IMR-90 (cell line): ENCODE data around the gene MESP2. TPM values are rescaled to one million over a fixed set of nuclear protein-coding genes. Genes with fewer than 3 reads are reported as not detected.

Source experiments
- ATAC-seq: fragments of 200-7000 bp; cut with Tn5 transposase; 2 replicates; pipeline ENCODE4 v1.9.1; 2020; ENCODE audit warnings: low read depth, mild to moderate bottlenecking, moderate library complexity
- BruUV-seq: library from RNA; stranded (reverse); fragments of 400-500 nt; replicated peaks from 2 replicates; lab custom pipeline; 2021; lab: Mats Ljungman, UMichigan
- CTCF ChIA-PET: fragments of 300-600 bp; formaldehyde crosslinking; extraction: SDS; loops from one replicate; lab custom pipeline; 2021; ENCODE audit warnings: antibody characterized with exemption; lab: Yijun Ruan, JAX
- POLR2A ChIA-PET: fragments of 300-600 bp; sonication (Branson Sonifier 250); formaldehyde crosslinking; loops from one replicate; lab custom pipeline; 2022; ENCODE audit warnings: antibody characterized with exemption; ENCODE audit not compliant: unreplicated experiment; lab: Charles Lee
- DNase-seq: peaks from one replicate; pipeline ENCODE4 v3.0.0; 2013
- H2AFZ ChIP-seq: replicated peaks from 2 replicates; pipeline ENCODE3; 2013; ENCODE audit warnings: low read length, mild to moderate bottlenecking; ENCODE audit not compliant: poor library complexity
- H2AK5ac ChIP-seq: 2 replicates; pipeline ENCODE4 v1.6.1; 2013; ENCODE audit warnings: low read depth, low read length, inconsistent platforms
- H2AK9ac ChIP-seq: replicated peaks from 2 replicates; pipeline ENCODE3; 2013; ENCODE audit warnings: mild to moderate bottlenecking, low read depth, low read length, moderate library complexity; ENCODE audit not compliant: poor library complexity
- H2BK120ac ChIP-seq: 2 replicates; pipeline ENCODE4 v1.6.1; 2013; ENCODE audit warnings: low read depth, low read length, inconsistent platforms
- H2BK15ac ChIP-seq: 3 replicates; pipeline ENCODE4 v1.6.1; 2013; ENCODE audit warnings: low read depth, low read length, inconsistent platforms
- H2BK20ac ChIP-seq: 2 replicates; pipeline ENCODE4 v1.6.1; 2013; ENCODE audit warnings: low read depth, mild to moderate bottlenecking, inconsistent platforms, low read length, moderate library complexity
- H2BK5ac ChIP-seq: 2 replicates; pipeline ENCODE4 v1.6.1; 2013; ENCODE audit warnings: mild to moderate bottlenecking, low read depth, low read length, inconsistent platforms; ENCODE audit not compliant: poor library complexity, severe bottlenecking
- H3K14ac ChIP-seq: replicated peaks from 2 replicates; pipeline ENCODE4 v1.6.1; 2013; ENCODE audit warnings: low read depth, low read length, inconsistent platforms
- H3K18ac ChIP-seq: 2 replicates; pipeline ENCODE4 v1.6.1; 2013; ENCODE audit warnings: low read depth, low read length, control low read depth
- H3K23ac ChIP-seq: 2 replicates; pipeline ENCODE4 v1.6.1; 2013; ENCODE audit warnings: low read depth, low read length, inconsistent platforms
- H3K27ac ChIP-seq: 2 replicates; pipeline ENCODE4 v1.5.1; 2013; ENCODE audit warnings: mild to moderate bottlenecking, control low read depth, low read length; ENCODE audit not compliant: insufficient read depth
- H3K27me3 ChIP-seq: 2 replicates; pipeline ENCODE4 v1.6.1; 2013; ENCODE audit warnings: low read length; ENCODE audit not compliant: control insufficient read depth, insufficient read depth
- H3K36me3 ChIP-seq: 2 replicates; pipeline ENCODE4 v1.6.1; 2013; ENCODE audit warnings: low read length, mixed read lengths; ENCODE audit not compliant: control insufficient read depth, insufficient read depth
- H3K4ac ChIP-seq: 2 replicates; pipeline ENCODE4 v1.6.1; 2013; ENCODE audit warnings: low read depth, low read length, inconsistent platforms
- H3K4me1 ChIP-seq: 2 replicates; pipeline ENCODE4 v1.6.1; 2013; ENCODE audit warnings: low read length, mixed read lengths; ENCODE audit not compliant: control insufficient read depth, insufficient read depth
- H3K4me2 ChIP-seq: 2 replicates; pipeline ENCODE4 v1.6.1; 2013; ENCODE audit warnings: low read depth, mild to moderate bottlenecking, control low read depth, low read length, moderate library complexity
- H3K4me3 ChIP-seq: 2 replicates; pipeline ENCODE4 v1.5.1; 2013; ENCODE audit warnings: low read depth, mild to moderate bottlenecking, control low read depth, low read length, moderate library complexity; ENCODE audit not compliant: insufficient read depth
- H3K56ac ChIP-seq: 2 replicates; pipeline ENCODE4 v1.6.1; 2013; ENCODE audit warnings: low read length, inconsistent platforms; ENCODE audit not compliant: insufficient read depth; ENCODE audit errors: extremely low read depth
- H3K79me1 ChIP-seq, 2 experiments: 2 replicates each; pipeline ENCODE4 v1.6.1; 2013; ENCODE audit warnings: low read length in 2 of 2, inconsistent platforms in 1 of 2, low read depth in 1 of 2
- H3K9ac ChIP-seq: 2 replicates; pipeline ENCODE4 v1.6.1; 2013; ENCODE audit warnings: low read depth, low read length, control low read depth
- H3K9me1 ChIP-seq: 2 replicates; pipeline ENCODE4 v1.6.1; 2013; ENCODE audit warnings: low read length, inconsistent platforms; ENCODE audit not compliant: insufficient read depth
- H3K9me3 ChIP-seq: 2 replicates; pipeline ENCODE4 v1.6.1; 2013; ENCODE audit warnings: low read length; ENCODE audit not compliant: control insufficient read depth, insufficient read depth
- H4K20me1 ChIP-seq: 2 replicates; pipeline ENCODE4 v1.6.1; 2013; ENCODE audit warnings: low read length, inconsistent platforms; ENCODE audit not compliant: insufficient read depth
- H4K5ac ChIP-seq: 2 replicates; pipeline ENCODE4 v1.6.1; 2013; ENCODE audit warnings: mild to moderate bottlenecking, low read depth, low read length, control low read depth
- H4K8ac ChIP-seq, 2 experiments: 2 replicates each; pipeline ENCODE4 v1.6.1; 2013; ENCODE audit warnings: low read depth in 2 of 2, low read length in 2 of 2, control low read depth in 1 of 2, inconsistent platforms in 1 of 2
- H4K91ac ChIP-seq: 2 replicates; pipeline ENCODE4 v1.6.1; 2013; ENCODE audit warnings: low read depth, low read length, inconsistent platforms; ENCODE audit not compliant: insufficient read depth
- BHLHE40 ChIP-seq: fragments of 150-350 bp; IDR thresholded peaks from 2 replicates; pipeline ENCODE4 v1.6.1; 2016; ENCODE audit warnings: mild to moderate bottlenecking, low read depth, low read length
- ELK1 ChIP-seq: fragments of 150-350 bp; IDR thresholded peaks from 2 replicates; pipeline ENCODE4 v1.6.1; 2016; ENCODE audit warnings: low read depth, mild to moderate bottlenecking, low read length, moderate library complexity, borderline replicate concordance
- FOS ChIP-seq: fragments of 150-350 bp; IDR thresholded peaks from 2 replicates; pipeline ENCODE4 v1.6.1; 2016; ENCODE audit warnings: low read depth, low read length
- MAFK ChIP-seq: IDR thresholded peaks from 2 replicates; pipeline ENCODE4 v1.6.1; 2012; ENCODE audit warnings: low read depth, low read length, improper control_type of control experiment
- MAZ ChIP-seq: IDR thresholded peaks from 2 replicates; pipeline ENCODE4 v1.6.1; 2012; ENCODE audit warnings: low read depth, mild to moderate bottlenecking, low read length, improper control_type of control experiment, moderate library complexity, borderline replicate concordance
- MXI1 ChIP-seq: IDR thresholded peaks from 2 replicates; pipeline ENCODE4 v1.6.1; 2012; ENCODE audit warnings: low read depth, mild to moderate bottlenecking, low read length, moderate library complexity, borderline replicate concordance
- POLR2A ChIP-seq: IDR thresholded peaks from 2 replicates; pipeline ENCODE4 v1.6.1; 2012; ENCODE audit warnings: mild to moderate bottlenecking, low read depth, low read length
- SMC3 ChIP-seq: fragments of 150-350 bp; IDR thresholded peaks from 2 replicates; pipeline ENCODE4 v1.6.1; 2016; ENCODE audit warnings: low read depth, mild to moderate bottlenecking, antibody characterized with exemption, low read length, moderate library complexity
- WGBS, 2 experiments: methylation state at CpG; one replicate each; pipeline versions ENCODE4 v1.1.5 to v1.1.7; 2013; ENCODE audit warnings: missing lambda C conversion rate in 2 of 2; ENCODE audit not compliant: insufficient read length in 1 of 2; ENCODE audit errors: extremely low coverage in 2 of 2; 5-methylcytosine and 5-hydroxymethylcytosine counted together
- dilution Hi-C: fragments of 300-500 bp; cut with HindIII; formaldehyde crosslinking; loops from one replicate; pipeline ENCODE4 v1.14.3; 2018; ENCODE audit warnings: low sequenced_read_pairs; ENCODE audit not compliant: unreplicated experiment
- in situ Hi-C: fragments of 300-500 bp; cut with MboI; formaldehyde crosslinking; loops from 3 replicates; pipeline ENCODE4 v1.14.3; 2019; ENCODE audit warnings: low sequenced_read_pairs, inconsistent platforms, mixed read lengths
- intact Hi-C: fragments of 100-400 bp; cut with micrococcal nuclease; formaldehyde crosslinking; loops from 2 replicates; pipeline ENCODE4 v1.10.0; 2022
- polyA plus RNA-seq, 3 experiments: library from polyadenylated mRNA; depleted of rRNA; stranded (reverse); fragments of >200 nt; gene quantifications; 2 replicates each; pipeline ENCODE4 v1.2.3, GENCODE V29; 2012; ENCODE audit warnings: low replicate concordance in 1 of 3
- total RNA-seq: library from RNA; depleted of rRNA; stranded (reverse); fragments of >200 nt; gene quantifications from 2 replicates; pipeline ENCODE4 v1.2.3, GENCODE V29; 2012

MESP2 gene
- total and polyA plus RNA-seq, 2 of the 4 experiments (the other 2 are of a cell fraction), result 0.18 to 0.32 TPM

- H3K79me1 ChIP-seq, result peaks cover 2 to 37% of the 10 kb centered on the region in 2 experiments; a peak in 3 of 4 replicates
- in situ Hi-C loops, result no loop called here
- ATAC-seq, result no peak
These were observed 30.7 kb downstream of the MESP2 start for GRCh38 chr15:89806559-89807550.

More at GRCh38 chr15:89806559-89807550, 30.7 kb downstream of the MESP2 start:
- Histone ChIP-seq H3K4ac (no peak overlapping the region), H2BK20ac (no peak overlapping the region), H3K56ac (no peak overlapping the region), H3K4me3 (no peak overlapping the region), H2BK15ac (no peak overlapping the region), H2BK120ac (no peak overlapping the region), H2AFZ (no peak overlapping the region), H3K4me1 (peaks cover 14% of the 10 kb centered on the region), H3K36me3 (peaks cover 38% of the 10 kb centered on the region; the same call in 1 of the 2 replicates), H3K23ac (no peak overlapping the region), H3K27ac (no peak overlapping the region), H3K27me3 (no peaks in the 10 kb centered on the region), H3K9me3 (no peaks in the 10 kb centered on the region), H2AK5ac (no peak overlapping the region), H2BK5ac (no peak overlapping the region), H3K18ac (no peak overlapping the region), H3K9ac (no peak overlapping the region), H4K8ac (no peak overlapping the region), H3K9me1 (peaks cover 19% of the 10 kb centered on the region), H3K4me2 (no peak overlapping the region), H4K91ac (no peak overlapping the region), H3K14ac (no peak overlapping the region), H4K20me1 (no peaks in the 10 kb centered on the region), H4K5ac (no peak overlapping the region), H2AK9ac (peak overlapping the region; percentile 61)
- POLR2A ChIA-PET, result no interaction called here
- BruUV-seq, result no TSS peak
- TF ChIP-seq SMC3, result no peak
- TF ChIP-seq FOS, result no peak
- TF ChIP-seq BHLHE40, result no peak
- no peak for TF ChIP-seq MXI1
- no peak for TF ChIP-seq MAZ
- TF ChIP-seq MAFK, result no peak
- no peak for TF ChIP-seq POLR2A
- TF ChIP-seq ELK1, result no peak
- 78% methylated on average over 6 of the region's 22 CpGs; no CpG with 5 or more reads in 1 of the 2 experiments for WGBS, 2 experiments
- dilution Hi-C loops (no loop called here), intact Hi-C loops (no loop called here)
- no peak for DNase-seq
- CTCF ChIA-PET, result no interaction called here
